Stimulated activated CD4-positive, alpha-beta T cell treated with anti-CD3 and anti-CD28 coated beads, TNF-alpha, amount 100 ng/mL, for 24 hours (primary cell): ENCODE measurements around the gene CCL4.
"Not testable (repeated sequence)": the region's sequence is repeated elsewhere in the genome, so short reads cannot be mapped to it uniquely, and the experiment has no call there.

Experiments used
- DNase-seq, 3 experiments: peaks; one replicate each; pipeline ENCODE4 v3.0.0-alpha.2; 2020; ENCODE audit warnings: low read depth in 3 of 3

The CCL4 gene

GRCh38 chr17:36103401-36103975, at the start of gene CCL4:
Gene CCL4 (plus strand): TSS chr17:36103827. CDS start chr17:36103906, 79 bp downstream.
- peak in 1 of 3 experiments; percentile 30 for DNase-seq

GRCh38 chr17:36055171-36055570, 48.5 kb upstream of the CCL4 start:
- DNase-seq = no peak

GRCh38 chr17:36055921-36056520, 47.6 kb upstream of the CCL4 start:
- no peak for DNase-seq

GRCh38 chr17:36057911-36058310, 45.7 kb upstream of the CCL4 start:
- no peak for DNase-seq

- no peak for DNase-seq
These were observed 44.2 kb upstream of the CCL4 start for GRCh38 chr17:36059406-36059805.

GRCh38 chr17:36060816-36061215, 42.8 kb upstream of the CCL4 start:
- no peak for DNase-seq

- no peak for DNase-seq
These were observed 39.7 kb upstream of the CCL4 start, which contains the start of gene CCL18 for GRCh38 chr17:36063786-36064541. Gene CCL18 (plus strand): TSS chr17:36064272. CDS start chr17:36064343, 71 bp downstream.

- no peak for DNase-seq
These were observed 37.2 kb upstream of the CCL4 start for GRCh38 chr17:36066365-36066985.

GRCh38 chr17:36068524-36068923, 35.1 kb upstream of the CCL4 start:
- DNase-seq = no peak

GRCh38 chr17:36069136-36069535, 34.5 kb upstream of the CCL4 start:
- no peak for DNase-seq

- DNase-seq = no peak
These were observed 33.2 kb upstream of the CCL4 start for GRCh38 chr17:36070427-36070826.

- no peak for DNase-seq
These were observed 31.9 kb upstream of the CCL4 start for GRCh38 chr17:36071751-36072150.

GRCh38 chr17:36072431-36073121, 31.1 kb upstream of the CCL4 start:
- DNase-seq = peak; percentile 42 to 72 (median 64)

GRCh38 chr17:36074365-36074764, 29.3 kb upstream of the CCL4 start:
- DNase-seq = no peak

GRCh38 chr17:36081681-36082471, 21.8 kb upstream of the CCL4 start:
- not testable (repeated sequence) for DNase-seq

- DNase-seq = peak in 1 of 3 experiments; percentile 33
These were observed 21.0 kb upstream of the CCL4 start for GRCh38 chr17:36082482-36083120.

GRCh38 chr17:36083691-36084090, 19.9 kb upstream of the CCL4 start:
- DNase-seq = not testable (repeated sequence)

- DNase-seq = no peak
These were observed 17.9 kb upstream of the CCL4 start for GRCh38 chr17:36085765-36086164.

- DNase-seq = no peak
These were observed 16.8 kb upstream of the CCL4 start for GRCh38 chr17:36086791-36087190.

GRCh38 chr17:36087471-36087870, 16.2 kb upstream of the CCL4 start:
- not testable (repeated sequence) for DNase-seq
